K562 (cell line): ENCODE results near the gene HPCAL1. TPM values are rescaled to one million over a fixed set of nuclear protein-coding genes. Genes with fewer than 3 reads are reported as not detected.

ENCODE experiments used
- ADNP ChIP-seq: fragments of 200-800 bp; sonication (Bioruptor generic); IDR thresholded peaks from 2 replicates; pipeline ENCODE4 v1.6.1; 2016; ENCODE audit warnings: missing genetic modification characterization, missing compliant biosample characterization
- ARHGAP35 ChIP-seq: fragments of 450-650 bp; IDR thresholded peaks from 2 replicates; pipeline ENCODE4 v1.6.1; 2018; ENCODE audit not compliant: partially characterized antibody
- ARID2 ChIP-seq: fragments of 450-650 bp; IDR thresholded peaks from 2 replicates; pipeline ENCODE4 v1.6.1; 2017; ENCODE audit warnings: antibody characterized with exemption, mild to moderate bottlenecking
- CCAR2 ChIP-seq: fragments of 200-400 bp; formaldehyde crosslinking; IDR thresholded peaks from 2 replicates; pipeline ENCODE4 v1.6.1; 2017; ENCODE audit warnings: mild to moderate bottlenecking, low read depth, low read length
- GABPB2 ChIP-seq: fragments of 250-450 bp; sonication (Bioruptor Pico); conservative IDR thresholded peaks from 2 replicates; pipeline ENCODE4 v1.5.1; 2021; ENCODE audit warnings: mild to moderate bottlenecking
- HES1 ChIP-seq: fragments of 450-650 bp; IDR thresholded peaks from 2 replicates; pipeline ENCODE4 v1.6.1; 2016; ENCODE audit warnings: low read depth, mild to moderate bottlenecking, moderate library complexity
- KAT7 ChIP-seq: sonication (generic); formaldehyde crosslinking; IDR thresholded peaks from 2 replicates; pipeline ENCODE4 v1.8.0; 2022; ENCODE audit warnings: missing genetic modification reagents, mild to moderate bottlenecking, borderline replicate concordance
- LEF1 ChIP-seq: fragments of 450-650 bp; IDR thresholded peaks from 2 replicates; pipeline ENCODE4 v1.6.1; 2016; ENCODE audit warnings: mild to moderate bottlenecking
- NCOA6 ChIP-seq: fragments of 450-650 bp; IDR thresholded peaks from 2 replicates; pipeline ENCODE4 v1.6.1; 2017; ENCODE audit warnings: mild to moderate bottlenecking
- NR1H2 ChIP-seq: sonication (generic); formaldehyde crosslinking; IDR thresholded peaks from 2 replicates; pipeline ENCODE4 v1.4.0; 2020; ENCODE audit warnings: mild to moderate bottlenecking, missing genetic modification reagents
- NR2C1 ChIP-seq, 2 experiments: fragments of 450-650 bp; IDR thresholded peaks; 2 replicates each; pipeline ENCODE4 v1.6.1; 2017; ENCODE audit warnings: mild to moderate bottlenecking in 2 of 2, antibody characterized with exemption in 1 of 2, inconsistent platforms in 1 of 2, missing compliant biosample characterization in 1 of 2, missing genetic modification characterization in 1 of 2
- PCBP2 ChIP-seq: fragments of 200-400 bp; formaldehyde crosslinking; IDR thresholded peaks from 2 replicates; pipeline ENCODE4 v1.6.1; 2018; ENCODE audit warnings: low read length, low read depth, mild to moderate bottlenecking, moderate library complexity; ENCODE audit not compliant: poor library complexity, severe bottlenecking
- RBBP5 ChIP-seq: fragments of 200-600 bp; sonication (generic); IDR thresholded peaks from 2 replicates; pipeline ENCODE4 v1.6.1; 2012; ENCODE audit warnings: borderline replicate concordance, mild to moderate bottlenecking, low read length, control low read depth, inconsistent platforms; ENCODE audit not compliant: insufficient read depth, poor library complexity, severe bottlenecking
- RBFOX2 ChIP-seq: fragments of 200-400 bp; formaldehyde crosslinking; IDR thresholded peaks from 2 replicates; pipeline ENCODE4 v1.6.1; 2017; ENCODE audit warnings: low read depth, mild to moderate bottlenecking, low read length, moderate library complexity
- SAFB2 ChIP-seq: fragments of 200-400 bp; formaldehyde crosslinking; IDR thresholded peaks from 2 replicates; pipeline ENCODE4 v1.6.1; 2018; ENCODE audit warnings: borderline replicate concordance, low read length, low read depth, moderate library complexity; ENCODE audit not compliant: severe bottlenecking
- SMAD1 ChIP-seq: fragments of 150-350 bp; IDR thresholded peaks from 2 replicates; pipeline ENCODE4 v1.6.1; 2014; ENCODE audit warnings: low read length, low read depth; ENCODE audit not compliant: partially characterized antibody
- STAT5B ChIP-seq: fragments of 250-450 bp; sonication (Bioruptor Pico); IDR thresholded peaks from 2 replicates; pipeline ENCODE4 v1.8.0; 2021; ENCODE audit warnings: mild to moderate bottlenecking, inconsistent platforms
- TCF7 ChIP-seq: sonication (generic); IDR thresholded peaks from 2 replicates; pipeline ENCODE4 v1.6.1; 2016; ENCODE audit warnings: antibody characterized with exemption, borderline replicate concordance
- TCF7L2 ChIP-seq: fragments of 150-350 bp; IDR thresholded peaks from 2 replicates; pipeline ENCODE4 v1.6.1; 2016; ENCODE audit warnings: low read depth, mild to moderate bottlenecking, low read length, moderate library complexity
- THRA ChIP-seq: fragments of 450-650 bp; IDR thresholded peaks from 2 replicates; pipeline ENCODE4 v1.6.1; 2017; ENCODE audit warnings: mild to moderate bottlenecking, moderate library complexity
- ZBTB1 ChIP-seq: sonication (generic); formaldehyde crosslinking; IDR thresholded peaks from 2 replicates; pipeline ENCODE4 v1.8.1; 2023; ENCODE audit warnings: missing genetic modification reagents, low read depth, mild to moderate bottlenecking, borderline replicate concordance
- ZFP1 ChIP-seq: fragments of 450-650 bp; formaldehyde crosslinking; IDR thresholded peaks from 2 replicates; pipeline ENCODE4 v1.4.0; 2020; ENCODE audit warnings: mild to moderate bottlenecking, mixed read lengths
- ZNF184 ChIP-seq: sonication (generic); formaldehyde crosslinking; IDR thresholded peaks from 2 replicates; pipeline ENCODE4 v1.5.0; 2020; ENCODE audit warnings: missing genetic modification reagents
- ZNF512 ChIP-seq: IDR thresholded peaks from 2 replicates; pipeline ENCODE4 v1.6.1; 2016; ENCODE audit warnings: missing genetic modification characterization, missing compliant biosample characterization
- ZNF696 ChIP-seq: fragments of 250-450 bp; sonication (Bioruptor Pico); conservative IDR thresholded peaks from 2 replicates; pipeline ENCODE4 v1.4.0; 2020; ENCODE audit warnings: mild to moderate bottlenecking, moderate library complexity
- ZSCAN32 ChIP-seq: fragments of 450-650 bp; formaldehyde crosslinking; IDR thresholded peaks from 2 replicates; pipeline ENCODE4 v1.4.0; 2020; ENCODE audit warnings: mild to moderate bottlenecking, moderate library complexity
- ZZZ3 ChIP-seq: fragments of 450-650 bp; IDR thresholded peaks from 2 replicates; pipeline ENCODE4 v1.6.1; 2016; ENCODE audit warnings: antibody characterized with exemption, mild to moderate bottlenecking, moderate library complexity
- polyA plus RNA-seq, 8 experiments: library from polyadenylated mRNA; depleted of rRNA in 4 of 8; stranded (reverse) in 5 of 8; unstranded in 3 of 8; fragments of >200 nt; fragmentation: Nextera tagmentation in 2 of 8; fragmentation: Illumina TruSeq in 1 of 8; extraction: Ambion mirVana in 2 of 8; extraction: Trizol in 1 of 8; gene quantifications; 2 replicates each; pipeline versions ENCODE4 v1.2.1 to v1.2.3, GENCODE V29; 2011 to 2014; ENCODE audit warnings: inconsistent platforms in 1 of 8, missing spikeins in 1 of 8
- total RNA-seq, 7 experiments: library from RNA; depleted of rRNA in 6 of 7; stranded (reverse); fragments of >200 nt in 6 of 7; fragmentation: Illumina TruSeq in 2 of 7; extraction: Trizol in 2 of 7; gene quantifications; 2 replicates each; pipeline versions ENCODE4 v1.2.1 to v1.2.3, GENCODE V29; 2011 to 2021; ENCODE audit warnings: low replicate concordance in 1 of 7

HPCAL1 gene
- total and polyA plus RNA-seq, 9 of the 15 experiments (the other 6 are each of a cell fraction or from before 2014, with no cell fraction given) = 2.7 to 65.5 (median 23.9) TPM

GRCh38 chr2:10332402-10333246 is 29.9 kb downstream of the HPCAL1 start (continued):
- TF ChIP-seq NR2C1 (IDR thresholded peaks at IDR 0.05) = no peak
- TF ChIP-seq NR2C1 (tag; IDR thresholded peaks at IDR 0.05) = no peak
- TF ChIP-seq THRA = no peak
- no peak for TF ChIP-seq STAT5B (CRISPR knock-in tag)
- TF ChIP-seq PCBP2 = no peak
- no peak for TF ChIP-seq ZNF512 (tag)
- 0 out of 2 replicates have a peak, but pooled peaks have one; percentile 15 for TF ChIP-seq KAT7 (CRISPR knock-in tag)
- no peak for TF ChIP-seq SMAD1
- TF ChIP-seq ZNF184 (CRISPR knock-in tag) = no peak
- TF ChIP-seq CCAR2 = no peak
- 0 out of 2 replicates have a peak, but pooled peaks have one; percentile 9 for TF ChIP-seq RBFOX2
- TF ChIP-seq HES1 = no peak
- no peak for TF ChIP-seq ZZZ3
- no peak for TF ChIP-seq ZSCAN32 (CRISPR knock-in tag)
- TF ChIP-seq TCF7L2 = no peak
- TF ChIP-seq ARID2 = no peak
- peak; percentile 18 for TF ChIP-seq ARHGAP35
- no peak for TF ChIP-seq RBBP5
- no peak for TF ChIP-seq NCOA6
- no peak for TF ChIP-seq ZBTB1 (CRISPR knock-in tag)
- TF ChIP-seq ZNF696 (CRISPR knock-in tag) = no peak
- TF ChIP-seq GABPB2 (CRISPR knock-in tag) = no peak
- TF ChIP-seq NR1H2 (CRISPR knock-in tag) = no peak
- TF ChIP-seq ZFP1 (CRISPR knock-in tag) = no peak
- no peak for TF ChIP-seq LEF1
- no peak for TF ChIP-seq ADNP (tag)
- no peak for TF ChIP-seq SAFB2
- TF ChIP-seq TCF7 = no peak
